Neuronal stem cell (in vitro differentiated cells): ENCODE results near the gene ZRANB1.
"Not testable (repeated sequence)": the region's sequence is repeated elsewhere in the genome, so short reads cannot be mapped to it uniquely, and the experiment has no call there.

ENCODE experiments used
- DNase-seq: peaks from one replicate; pipeline ENCODE4 v3.0.0-alpha.2; 2013; ENCODE audit warnings: low spot score
- H2AFZ ChIP-seq: one replicate; pipeline ENCODE4 v1.6.1; 2013; ENCODE audit warnings: mild to moderate bottlenecking, low read length, inconsistent platforms
- H2AK5ac ChIP-seq: 2 replicates; pipeline ENCODE4 v1.6.1; 2013; ENCODE audit warnings: low read depth, mild to moderate bottlenecking, inconsistent platforms, low read length, moderate library complexity, mixed read lengths
- H2BK120ac ChIP-seq: 2 replicates; pipeline ENCODE4 v1.6.1; 2013; ENCODE audit warnings: low read depth, mild to moderate bottlenecking, inconsistent platforms, low read length, moderate library complexity, mixed read lengths
- H2BK12ac ChIP-seq: one replicate; pipeline ENCODE4 v1.6.1; 2013; ENCODE audit warnings: low read length, inconsistent platforms
- H2BK15ac ChIP-seq: 2 replicates; pipeline ENCODE4 v1.6.1; 2013; ENCODE audit warnings: mild to moderate bottlenecking, low read length, inconsistent platforms, mixed read lengths
- H2BK5ac ChIP-seq: one replicate; pipeline ENCODE4 v1.6.1; 2013; ENCODE audit warnings: inconsistent platforms, mild to moderate bottlenecking, low read length, moderate library complexity
- H3K14ac ChIP-seq: one replicate; pipeline ENCODE4 v1.6.1; 2013; ENCODE audit warnings: low read length, inconsistent platforms
- H3K18ac ChIP-seq: 2 replicates; pipeline ENCODE4 v1.6.1; 2013; ENCODE audit warnings: low read length, inconsistent platforms
- H3K23ac ChIP-seq: 2 replicates; pipeline ENCODE4 v1.6.1; 2013; ENCODE audit warnings: low read depth, mild to moderate bottlenecking, mixed read lengths, low read length, inconsistent platforms; ENCODE audit not compliant: poor library complexity
- H3K27ac ChIP-seq: replicated peaks from 3 replicates; pipeline ENCODE4 v1.5.1; 2013; ENCODE audit warnings: low read length, inconsistent platforms
- H3K27me3 ChIP-seq, 3 experiments: 2 replicates each; pipeline ENCODE4 v1.6.1; 2013; ENCODE audit warnings: low read length in 3 of 3, mild to moderate bottlenecking in 2 of 3, inconsistent platforms in 1 of 3, low read depth in 1 of 3, mixed read lengths in 1 of 3, moderate library complexity in 1 of 3; ENCODE audit not compliant: control insufficient read depth in 3 of 3, insufficient read depth in 3 of 3
- H3K36me3 ChIP-seq, 2 donors: replicated peaks in 1 of 2; 2 replicates each; pipeline ENCODE4 v1.6.1; 2013; ENCODE audit warnings: low read length in 2 of 2; ENCODE audit not compliant: control insufficient read depth in 2 of 2, insufficient read depth in 2 of 2
- H3K4ac ChIP-seq: 2 replicates; pipeline ENCODE4 v1.6.1; 2013; ENCODE audit warnings: inconsistent platforms, mild to moderate bottlenecking, low read length, moderate library complexity
- H3K4me1 ChIP-seq, 2 donors: 1 replicate in 1 of 2; 2 replicates in 1 of 2; pipeline ENCODE4 v1.6.1; 2013; ENCODE audit warnings: low read length in 2 of 2, low read depth in 1 of 2; ENCODE audit not compliant: control insufficient read depth in 2 of 2, insufficient read depth in 1 of 2
- H3K4me2 ChIP-seq: one replicate; pipeline ENCODE4 v1.6.1; 2013; ENCODE audit warnings: mild to moderate bottlenecking, low read length, inconsistent platforms; ENCODE audit not compliant: insufficient read depth, poor library complexity, severe bottlenecking
- H3K4me3 ChIP-seq, 2 donors: 2 replicates each; pipeline ENCODE4 v1.5.1; 2013; ENCODE audit warnings: low read length in 2 of 2, mild to moderate bottlenecking in 2 of 2, inconsistent platforms in 1 of 2, moderate library complexity in 1 of 2
- H3K79me1 ChIP-seq: one replicate; pipeline ENCODE4 v1.6.1; 2013; ENCODE audit warnings: low read depth, mild to moderate bottlenecking, inconsistent platforms, low read length, moderate library complexity
- H3K9ac ChIP-seq: one replicate; pipeline ENCODE4 v1.6.1; 2013; ENCODE audit warnings: mild to moderate bottlenecking, low read depth, low read length, inconsistent platforms; ENCODE audit not compliant: poor library complexity
- H3K9me3 ChIP-seq, 2 donors: replicated peaks in 1 of 2; 2 replicates each; pipeline versions ENCODE3 to v1.6.1; 2013; ENCODE audit warnings: low read length in 2 of 2, mild to moderate bottlenecking in 2 of 2, inconsistent platforms in 1 of 2, low read depth in 1 of 2, mixed read lengths in 1 of 2, moderate library complexity in 1 of 2; ENCODE audit not compliant: control insufficient read depth in 2 of 2, insufficient read depth in 1 of 2
- H4K8ac ChIP-seq: one replicate; pipeline ENCODE4 v1.6.1; 2013; ENCODE audit warnings: low read depth, mild to moderate bottlenecking, inconsistent platforms, low read length, moderate library complexity
- H4K91ac ChIP-seq: one replicate; pipeline ENCODE4 v1.6.1; 2013; ENCODE audit warnings: low read length, low read depth, mild to moderate bottlenecking, inconsistent platforms; ENCODE audit not compliant: poor library complexity
- WGBS, 2 donors: extraction: QIAGEN DNeasy Blood & Tissue Kit; methylation state at CpG; one replicate each; pipeline ENCODE4 v1.1.7; 2013; ENCODE audit warnings: missing lambda C conversion rate in 2 of 2, mixed read lengths in 1 of 2; ENCODE audit not compliant: insufficient read length in 2 of 2, insufficient replicate concordance in 1 of 2; ENCODE audit errors: extremely low coverage in 2 of 2; 5-methylcytosine and 5-hydroxymethylcytosine counted together

Gene ZRANB1

GRCh38 chr10:124987788-124988187 is 45.9 kb downstream of the ZRANB1 start:
- Histone ChIP-seq H3K4me1 (peaks cover 0 to 7% of the 10 kb centered on the region in 2 donors), H3K27me3 (no peaks in the 10 kb centered on the region), H2AK5ac (no peak overlapping the region), H3K18ac (no peak overlapping the region), H3K23ac (no peak overlapping the region), H3K14ac (no peak overlapping the region), H3K36me3 (peaks cover 32 to 97% of the 10 kb centered on the region in 2 donors), H4K91ac (no peak overlapping the region), H2AFZ (no peak overlapping the region), H3K27ac (no peak overlapping the region), H2BK15ac (no peak overlapping the region), H2BK5ac (no peak overlapping the region), H2BK120ac (no peak overlapping the region), H2BK12ac (no peak overlapping the region), H3K4me2 (no peak overlapping the region), H3K4ac (no peak overlapping the region), H3K9ac (no peak overlapping the region), H3K4me3 (no peak overlapping the region), H3K79me1 (no peaks in the 10 kb centered on the region), H3K9me3 (no peaks in the 10 kb centered on the region), H4K8ac (no peak overlapping the region)
- no peak for DNase-seq
- WGBS, 2 donors: no CpG with 5 or more reads among the region's 1 CpG

- H3K4me2 ChIP-seq, H2BK5ac ChIP-seq, H4K8ac ChIP-seq, H2AK5ac ChIP-seq, DNase-seq, H4K91ac ChIP-seq, H3K18ac ChIP-seq, H2AFZ ChIP-seq, H3K4me3 ChIP-seq, H2BK15ac ChIP-seq, H3K9ac ChIP-seq, H2BK120ac ChIP-seq, H3K27me3 ChIP-seq, H3K14ac ChIP-seq, H3K79me1 ChIP-seq, H2BK12ac ChIP-seq, H3K27ac ChIP-seq, H3K23ac ChIP-seq, H3K9me3 ChIP-seq, H3K4ac ChIP-seq, H3K4me1 ChIP-seq: not testable (repeated sequence)
- WGBS, 2 donors: no CpG with 5 or more reads among the region's 4 CpGs
- peaks cover 37 to 97% of the 10 kb centered on the region in 2 donors for H3K36me3 ChIP-seq
Observed at GRCh38 chr10:124988753-124989152, 46.8 kb downstream of the ZRANB1 start.

- Histone ChIP-seq H3K36me3 (peaks cover 42 to 97% of the 10 kb centered on the region in 2 donors), H3K27me3 (no peaks in the 10 kb centered on the region), H2AFZ (no peak overlapping the region), H3K27ac (no peak overlapping the region), H3K4me1 (no peaks in the 10 kb centered on the region), H3K79me1 (no peaks in the 10 kb centered on the region), H3K9ac (no peak overlapping the region), H3K9me3 (no peaks in the 10 kb centered on the region), H4K91ac (no peak overlapping the region), H3K23ac (no peak overlapping the region), H3K14ac (no peak overlapping the region), H2AK5ac (no peak overlapping the region), H3K4me3 (no peak overlapping the region), H3K18ac (no peak overlapping the region), H2BK12ac (no peak overlapping the region), H3K4me2 (no peak overlapping the region), H4K8ac (no peak overlapping the region), H2BK15ac (no peak overlapping the region), H2BK120ac (no peak overlapping the region), H3K4ac (no peak overlapping the region), H2BK5ac (no peak overlapping the region)
- DNase-seq: no peak
- whole genome bisulfite sequencing, 2 donors: no CpG with 5 or more reads among the region's 10 CpGs
Observed at GRCh38 chr10:124989526-124989925, 47.6 kb downstream of the ZRANB1 start.

DNA sequence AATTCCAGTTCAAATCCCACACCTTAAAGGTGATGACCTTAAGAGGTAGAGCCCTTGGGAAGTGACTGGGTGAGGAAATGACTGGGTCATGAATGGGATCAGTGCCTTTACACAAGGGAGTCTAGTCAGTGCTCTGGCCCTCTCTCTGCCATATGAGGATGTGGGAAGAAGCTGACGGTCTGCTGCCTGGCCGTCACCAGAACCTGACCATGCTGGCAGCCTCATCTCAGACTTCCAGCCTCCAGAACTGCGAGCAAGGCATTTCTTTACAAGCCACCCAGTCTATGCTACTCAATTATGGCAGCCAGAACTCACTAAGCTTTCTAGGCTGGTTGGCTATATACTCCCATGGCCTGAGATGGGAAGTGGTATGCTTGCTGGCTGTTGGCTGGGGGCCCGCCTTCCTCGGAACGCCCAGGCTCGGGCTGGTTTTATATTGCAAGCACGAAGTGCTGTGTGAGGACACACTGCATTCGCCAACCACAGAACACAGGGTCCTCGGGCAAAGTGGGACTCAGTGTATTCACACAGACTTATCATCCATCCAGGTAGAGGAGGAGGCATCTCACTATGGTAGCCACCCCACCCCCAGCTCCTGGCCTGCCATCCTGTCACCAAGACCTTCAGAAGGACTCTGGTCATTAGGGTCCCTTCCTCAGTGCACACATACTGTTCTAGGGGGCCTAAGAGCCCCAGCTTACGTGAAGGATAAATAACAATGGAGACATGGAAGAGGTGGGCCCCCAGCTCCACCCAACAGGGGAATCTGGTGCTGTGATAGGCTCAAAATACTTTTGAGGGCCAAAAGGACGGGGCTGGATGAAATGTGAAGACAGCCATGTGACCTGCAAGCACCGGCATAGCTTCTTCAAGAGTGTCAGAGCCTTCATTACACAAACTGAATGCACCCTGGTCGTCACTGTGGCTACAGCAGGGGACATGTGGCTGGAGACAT is 49.0 kb downstream of the ZRANB1 start:
- Histone ChIP-seq H2BK15ac (no peak overlapping the region), H3K9me3 (peaks cover 0 to 1% of the 10 kb centered on the region in 2 donors), H2AK5ac (no peak overlapping the region), H2BK120ac (no peak overlapping the region), H3K14ac (no peak overlapping the region), H2BK5ac (no peak overlapping the region), H3K23ac (no peak overlapping the region), H3K9ac (no peak overlapping the region), H3K27ac (no peak overlapping the region), H3K36me3 (peaks cover 53 to 97% of the 10 kb centered on the region in 2 donors), H3K4me1 (no peaks in the 10 kb centered on the region), H4K8ac (no peak overlapping the region), H3K4me3 (no peak overlapping the region), H3K79me1 (no peaks in the 10 kb centered on the region), H3K4ac (no peak overlapping the region), H2BK12ac (no peak overlapping the region), H3K27me3 (no peaks in the 10 kb centered on the region), H3K4me2 (no peak overlapping the region), H2AFZ (no peak overlapping the region), H3K18ac (no peak overlapping the region), H4K91ac (no peak overlapping the region)
- WGBS, 2 donors: no CpG with 5 or more reads among the region's 14 CpGs
- DNase-seq: no peak
